ENCODE measurements around the gene IPO5. TPM values are rescaled to one million over a fixed set of nuclear protein-coding genes. Genes with fewer than 3 reads are reported as not detected.

The IPO5 gene
- total and polyA plus RNA-seq, 2 of the 8 experiments (the other 6 are each of a cell fraction or from before 2014, with no cell fraction given), result 143 to 410 TPM

GRCh38 chr13:97975280-97975847 lies 21.9 kb downstream of the IPO5 start:
- FAIRE-seq, result peak; percentile 7
- Histone ChIP-seq H3K79me2 (ENCODE audit: control insufficient read depth in 1 of 2, insufficient read depth in 2 of 2, low read length in 2 of 2) (peaks cover 9 to 36% of the 10 kb centered on the region in 2 experiments; a peak in 3 of 4 replicates), H3K4ac (replicated peaks; ENCODE audit: insufficient read length, low read depth, low read length) (peak overlapping the region; percentile 88), H3K9me3 (ENCODE audit: insufficient read depth in 2 of 2, low read depth in 1 of 2, low read length in 1 of 2) (no peaks in the 10 kb centered on the region), H3K14ac (ENCODE audit: insufficient read length) (no peak overlapping the region), H2BK5ac (ENCODE audit: low read depth, low read length) (peak overlapping the region; percentile 88), H3K4me3 (ENCODE audit: extremely low read depth in 1 of 4, insufficient read depth in 2 of 4, low read depth in 3 of 4, low read length in 4 of 4) (peak overlapping the region; percentile 77 to 94 (median 80)), H3K27ac (ENCODE audit: low read depth, low read length) (peak overlapping the region; percentile 93), H3K56ac (replicated peaks; ENCODE audit: insufficient read length, low read depth, low read length) (peak overlapping the region; percentile 33), H2BK120ac (replicated peaks; ENCODE audit: low read depth, low read length) (peak overlapping the region; percentile 75), H4K20me1 (replicated peaks in 1 of 2; ENCODE audit: control insufficient read depth in 1 of 2, insufficient read depth in 2 of 2, low read length in 2 of 2) (peaks cover 0 to 7% of the 10 kb centered on the region in 2 experiments), H3K18ac (ENCODE audit: extremely low read depth, low read length) (peak overlapping the region; percentile 92), H3K79me1 (ENCODE audit: low read depth, low read length) (no peaks in the 10 kb centered on the region), H3K4me2 (ENCODE audit: insufficient read depth in 1 of 2, low read depth in 2 of 2, low read length in 2 of 2) (peak overlapping the region; percentile 85 to 91), H3K23me2 (ENCODE audit: low read depth, low read length) (peaks cover 12% of the 10 kb centered on the region; the same call in 1 of the 2 replicates), H2BK15ac (ENCODE audit: low read length) (no peak overlapping the region), H4K8ac (ENCODE audit: extremely low read depth, insufficient read depth, low read length) (peak overlapping the region; percentile 74; the same call in 1 of the 2 replicates), H2BK20ac (ENCODE audit: low read length) (no peak overlapping the region), H3K27me3 (replicated peaks in 1 of 4; ENCODE audit: control insufficient read depth in 3 of 4, extremely low read depth in 1 of 4, insufficient read depth in 3 of 4, low read length in 3 of 4) (no peaks in the 10 kb centered on the region), H2AFZ (ENCODE audit: low read length) (peak overlapping the region; percentile 74; the same call in 1 of the 2 replicates), H3K36me3 (ENCODE audit: control insufficient read depth in 2 of 4, insufficient read depth in 4 of 4, low read length in 3 of 4) (peaks cover 0 to 12% (median 1%) of the 10 kb centered on the region in 4 experiments; a peak in 1 of 8 replicates), H3K23ac (ENCODE audit: insufficient read length) (no peak overlapping the region), H3K9ac (replicated peaks in 1 of 4; ENCODE audit: extremely low read depth in 1 of 4, low read depth in 3 of 4, low read length in 3 of 4) (peak overlapping the region; percentile 77 to 94 (median 87)), H4K91ac (replicated peaks; ENCODE audit: insufficient read length, low read length) (peak overlapping the region; percentile 61), H4K5ac (ENCODE audit: insufficient read length, low read depth, low read length) (peak overlapping the region; percentile 78), H2BK12ac (ENCODE audit: low read depth, low read length) (peak overlapping the region; percentile 91), H2AK5ac (ENCODE audit: low read depth, low read length) (peak overlapping the region; percentile 76; the same call in 1 of the 2 replicates), H3K4me1 (replicated peaks in 1 of 4; ENCODE audit: control insufficient read depth in 3 of 4, insufficient read depth in 4 of 4, low read length in 3 of 4) (peaks cover 0 to 4% (median 1%) of the 10 kb centered on the region in 4 experiments; a peak in 2 of 7 replicates)
- DNase-seq (ENCODE audit: low read depth in 1 of 2, low spot score in 2 of 2), result no peak
- ChIA-PET POLR2A (ENCODE audit: partially characterized antibody) (interaction anchor here (0.7 to 2.8 kb wide), 2 partner anchors 12 to 122 kb away, joined by 3 to 12 read pairs; no protein-coding TSS in a partner anchor), CTCF (ENCODE audit: partially characterized antibody) (no interaction called here)
- TF ChIP-seq ASH2L (IDR thresholded peaks at IDR 0.05; ENCODE audit: low read length) (peak; percentile 76), RXRA (IDR thresholded peaks at IDR 0.05; ENCODE audit: insufficient read depth, low read depth, low read length) (no peak)
- WGBS, 2 experiments (ENCODE audit: extremely low coverage in 1 of 2, insufficient coverage in 1 of 2, insufficient read length in 1 of 2, insufficient replicate concordance in 2 of 2, low coverage in 1 of 2, low lambda C conversion rate in 2 of 2, missing lambda C conversion rate in 1 of 2), result 22% methylated on average over 18 of the region's 20 CpGs; no CpG with 5 or more reads in 1 of the 2 experiments
